COLO668 (cell line): ENCODE results near the gene CAND1.
A peak's percentile ranks its signal among the peaks of the same experiment; 100 is the strongest.

ENCODE experiments used
- DNase-seq: peaks from one replicate; lab custom pipeline; 2025; ENCODE audit not compliant: unreplicated experiment; lab: John Stamatoyannopoulos, UW

CAND1 gene

DNA sequence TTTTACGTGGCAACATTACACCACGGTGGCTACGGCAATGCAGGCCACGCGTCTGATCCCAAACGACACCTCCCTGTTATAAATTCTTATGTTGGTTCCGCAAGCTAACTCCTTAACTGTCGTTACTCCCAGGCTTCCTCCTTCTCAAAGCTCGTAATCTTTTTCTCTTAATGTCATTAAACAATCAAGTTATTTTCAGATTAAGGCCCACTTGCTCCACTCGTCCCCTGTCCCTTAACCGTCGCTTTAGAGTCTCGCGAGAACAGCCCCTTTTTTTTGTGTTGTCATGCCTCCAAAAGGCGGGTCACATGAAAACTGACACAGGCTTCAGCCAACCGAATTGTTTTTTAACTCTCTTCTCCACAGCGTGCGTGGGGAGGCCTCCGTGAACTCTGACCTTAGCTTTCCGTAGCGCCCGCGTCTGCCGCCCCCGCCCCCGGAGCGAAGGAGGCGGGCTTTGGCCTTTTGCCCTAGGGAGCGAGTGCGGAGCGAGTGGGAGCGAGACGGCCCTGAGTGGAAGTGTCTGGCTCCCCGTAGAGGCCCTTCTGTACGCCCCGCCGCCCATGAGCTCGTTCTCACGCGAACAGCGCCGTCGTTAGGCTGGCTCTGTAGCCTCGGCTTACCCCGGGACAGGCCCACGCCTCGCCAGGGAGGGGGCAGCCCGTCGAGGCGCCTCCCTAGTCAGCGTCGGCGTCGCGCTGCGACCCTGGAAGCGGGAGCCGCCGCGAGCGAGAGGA, at the start of gene CAND1:
Gene CAND1 (plus strand): TSS at position 463 of the 737 bp plus-strand sequence. CDS start 360 bp downstream, outside the sequence.
- DNase-seq: peak; percentile 98

- DNase-seq: no peak
Measured at GRCh38 chr12:67220065-67220464, 49.1 kb upstream of the CAND1 start.

- no peak for DNase-seq
Measured at GRCh38 chr12:67222302-67222701, 46.9 kb upstream of the CAND1 start.

- peak; percentile 27 for DNase-seq
Measured at GRCh38 chr12:67223225-67223624, 45.9 kb upstream of the CAND1 start.

DNA sequence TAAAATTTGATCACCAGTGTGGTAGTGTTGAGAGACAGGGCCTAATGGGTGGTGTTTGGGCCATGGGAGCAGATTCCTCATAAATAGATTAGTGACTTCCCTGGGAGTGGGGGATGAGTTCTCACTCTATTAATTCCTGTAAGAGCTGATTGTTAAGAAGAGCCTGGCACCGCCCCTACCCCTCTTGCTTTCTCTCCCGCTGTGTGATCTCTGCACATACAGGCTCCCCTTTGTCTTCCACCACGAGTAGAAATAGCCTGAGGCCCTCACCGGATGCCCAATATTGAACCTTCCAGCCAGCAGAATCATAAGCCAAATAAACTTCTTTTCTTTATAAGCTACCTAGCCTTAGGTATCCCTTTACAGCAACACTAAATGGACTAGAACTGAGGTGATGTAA, 31.9 kb upstream of the CAND1 start:
- DNase-seq: peak; percentile 27

DNA sequence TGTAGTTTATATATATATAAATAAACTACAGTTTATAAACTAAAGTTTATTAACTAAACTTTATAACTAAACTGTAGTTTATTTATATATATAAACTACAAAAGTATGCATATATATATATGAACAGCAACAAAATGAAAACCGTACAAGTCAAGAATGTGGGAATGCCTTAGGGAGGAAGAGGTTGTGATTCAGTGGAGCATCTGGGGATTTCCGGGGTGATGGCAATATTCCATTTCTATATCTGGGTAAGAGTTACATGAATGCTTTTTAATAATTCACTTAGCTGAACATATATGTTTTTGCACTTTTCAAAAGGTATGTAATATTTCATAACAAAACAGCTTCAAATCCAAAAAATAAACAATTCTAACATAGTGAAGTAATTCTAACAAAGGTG, 30.1 kb upstream of the CAND1 start:
- DNase-seq: no peak

DNA sequence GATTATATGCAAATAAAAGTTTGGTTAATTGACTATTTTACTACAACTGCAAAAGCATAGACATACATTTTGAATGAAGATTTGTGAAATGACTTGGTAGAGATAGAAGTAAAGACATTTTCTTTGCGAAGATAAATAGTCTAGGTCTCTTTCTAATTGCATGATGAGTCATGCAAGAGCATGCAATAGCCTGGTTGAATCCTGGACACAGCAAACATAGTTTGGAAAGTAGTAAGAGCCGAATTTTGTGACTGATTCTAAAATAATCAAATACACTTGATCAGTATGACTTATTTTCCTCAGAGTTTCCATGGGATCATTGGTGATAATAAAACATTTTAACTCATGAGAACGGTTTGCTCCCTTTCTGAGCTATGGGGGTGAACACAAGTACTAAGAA, 27.7 kb upstream of the CAND1 start:
- DNase-seq: no peak

- no peak for DNase-seq
Measured at GRCh38 chr12:67243260-67243659, 25.9 kb upstream of the CAND1 start.

- DNase-seq: no peak
Measured at GRCh38 chr12:67245571-67245970, 23.6 kb upstream of the CAND1 start.

GRCh38 chr12:67251012-67251411, 18.1 kb upstream of the CAND1 start:
- DNase-seq: no peak

DNA sequence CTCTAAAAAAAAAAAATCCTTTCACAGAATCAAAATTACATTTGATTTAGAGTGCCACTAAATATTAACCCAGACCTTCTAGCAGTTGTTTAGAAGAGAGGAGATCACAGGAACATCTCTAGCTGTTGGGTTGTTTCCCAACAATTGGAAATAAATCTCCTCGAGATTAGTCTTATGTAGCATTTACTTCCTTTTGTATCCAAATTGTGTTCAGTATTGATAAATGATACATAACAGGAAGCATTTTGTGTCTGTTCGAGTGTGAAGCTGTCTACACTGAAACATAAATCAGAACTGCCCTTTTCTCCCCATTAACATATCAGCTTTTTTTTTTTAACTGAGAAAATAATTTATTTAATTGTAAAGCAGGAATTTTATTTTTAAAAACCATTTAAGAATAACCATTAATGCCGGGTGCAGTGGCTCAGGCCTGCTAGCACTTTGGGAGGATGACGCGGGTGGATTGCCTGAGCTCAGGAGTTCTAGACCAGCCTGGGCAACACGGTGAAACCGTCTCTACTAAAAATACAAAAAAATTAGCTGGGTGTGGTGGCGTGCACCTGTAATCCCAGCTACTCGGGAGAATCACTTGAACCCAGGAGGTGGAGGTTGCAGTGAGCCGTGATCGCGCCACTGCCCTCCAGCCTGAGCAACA, 14.7 kb upstream of the CAND1 start:
- no peak for DNase-seq

GRCh38 chr12:67256649-67257048, 12.5 kb upstream of the CAND1 start:
- DNase-seq: no peak

GRCh38 chr12:67263471-67263870, 5.7 kb upstream of the CAND1 start:
- DNase-seq: no peak

DNA sequence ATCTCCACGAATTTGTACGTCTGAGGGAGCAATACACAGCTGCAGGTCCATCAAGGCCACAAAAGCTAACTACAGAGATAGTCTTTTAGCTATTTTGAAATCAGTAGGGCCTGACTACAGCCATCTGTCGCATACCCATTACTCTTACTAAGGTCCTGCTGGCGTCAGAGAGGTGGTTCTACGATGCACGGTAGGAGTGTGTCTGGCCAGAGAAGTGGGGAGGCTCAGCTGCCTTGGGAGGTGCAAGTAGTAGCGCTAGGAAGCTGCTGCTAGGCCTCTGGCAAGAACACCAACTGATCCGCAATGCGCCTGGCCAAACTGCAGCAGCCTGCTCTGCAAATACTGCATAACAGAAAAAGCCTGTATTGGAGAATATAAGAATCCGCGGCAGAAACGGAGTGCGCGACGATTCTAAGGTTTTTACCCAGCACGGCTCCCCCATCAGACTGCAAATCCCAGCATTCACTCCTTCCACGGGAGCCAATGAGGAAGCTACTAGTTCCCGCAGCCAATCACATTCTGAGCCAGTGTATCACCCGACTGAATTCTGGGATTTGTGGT, 743 bp upstream of the CAND1 start:
- DNase-seq: peak; percentile 91

GRCh38 chr12:67269633-67270573, 745 bp downstream of the CAND1 start:
- DNase-seq: peak; percentile 70

DNA sequence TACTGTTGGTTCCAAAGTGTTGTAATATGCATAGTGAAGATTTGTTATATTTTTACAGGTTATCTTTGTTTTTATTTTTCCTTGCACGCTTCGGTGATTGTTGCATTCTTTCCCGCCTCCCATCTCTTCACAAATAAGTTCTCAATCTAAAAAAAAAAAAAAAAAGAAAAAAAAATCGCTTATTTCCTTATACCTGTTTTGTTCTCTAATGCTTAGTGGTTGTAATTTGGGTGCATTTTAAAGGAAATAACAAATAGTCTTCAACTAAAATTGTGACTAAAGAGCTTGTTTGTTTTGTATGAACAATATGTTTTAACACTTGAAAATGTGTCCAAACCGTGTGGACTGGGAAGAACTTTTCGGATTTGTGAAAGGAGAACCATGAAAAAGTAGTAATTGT, 1.5 kb downstream of the CAND1 start:
- DNase-seq: no peak

GRCh38 chr12:67271976-67272375, 2.8 kb downstream of the CAND1 start:
- DNase-seq: no peak

DNA sequence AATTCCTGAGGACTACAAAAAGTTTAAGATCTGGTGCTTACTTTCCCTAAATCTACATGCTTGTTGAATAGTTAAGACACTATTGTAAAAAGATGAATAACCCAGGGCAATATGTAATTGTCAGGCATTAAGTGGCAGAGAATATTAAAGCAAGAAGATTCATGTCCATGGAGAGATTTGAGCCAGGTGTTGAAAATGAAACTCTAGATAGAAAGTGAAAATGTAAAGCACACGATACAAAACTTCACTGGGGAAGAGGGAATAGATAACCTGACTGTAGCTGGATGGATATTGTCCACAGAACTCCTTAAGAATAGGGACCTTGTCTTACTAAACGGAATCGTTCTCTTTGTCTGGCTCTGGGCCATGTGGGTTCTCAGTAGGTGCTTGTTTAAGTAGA, 5.0 kb downstream of the CAND1 start:
- DNase-seq: no peak

DNA sequence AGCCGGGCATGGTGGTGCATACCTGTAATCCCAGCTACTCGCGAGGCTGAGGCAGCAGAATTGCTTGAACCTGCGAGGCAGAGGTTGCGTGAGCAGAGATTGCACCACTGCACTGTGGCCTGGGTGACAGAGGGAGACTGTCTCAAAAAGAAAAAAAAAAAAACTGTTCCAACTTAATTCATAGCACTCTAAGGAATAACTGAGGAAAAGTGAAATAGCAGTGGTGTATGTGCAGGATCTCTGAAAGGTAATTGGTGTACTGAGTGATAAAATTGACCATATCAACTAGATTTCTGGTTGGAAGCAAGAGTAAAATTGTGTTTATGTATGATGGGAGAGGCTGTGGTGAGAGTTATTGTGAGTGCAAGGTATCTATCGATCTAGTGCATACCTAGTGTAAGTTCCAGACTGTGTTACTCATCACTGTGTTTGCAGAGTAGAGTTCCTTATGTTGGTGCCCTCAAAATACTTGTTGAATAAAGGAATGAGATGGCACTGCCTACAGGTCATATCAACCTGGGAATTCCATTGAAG, 6.3 kb downstream of the CAND1 start:
- DNase-seq: no peak

DNA sequence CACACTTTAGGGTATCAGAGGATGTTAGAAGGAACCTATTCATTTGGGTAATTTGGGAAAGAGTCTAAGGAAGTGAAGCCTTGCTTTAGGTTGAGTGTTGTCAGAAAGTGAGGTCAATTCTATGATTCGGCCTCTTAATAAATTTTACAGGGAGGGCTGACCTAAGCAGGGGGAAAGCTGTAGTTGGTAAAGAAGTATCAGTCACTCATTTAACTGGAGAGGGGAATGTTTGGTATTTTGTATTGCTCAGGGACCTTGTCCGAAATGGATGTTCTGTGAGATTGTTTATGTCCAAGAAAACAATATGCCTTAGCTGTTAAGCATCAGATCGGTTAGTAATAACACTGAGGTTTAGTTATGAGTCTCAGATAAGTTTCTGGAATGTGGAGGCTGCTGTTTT, 7.3 kb downstream of the CAND1 start:
- no peak for DNase-seq

GRCh38 chr12:67279637-67280036, 10.5 kb downstream of the CAND1 start:
- no peak for DNase-seq
